Aorta (tissue), 5 donors: ENCODE measurements around the gene MAPKAPK2. TPM values are rescaled to one million over a fixed set of nuclear protein-coding genes. Genes with fewer than 3 reads are reported as not detected.

Source experiments
- ATAC-seq: fragments of 200-7000 bp; cut with Tn5 transposase; one replicate; pipeline ENCODE4 v1.9.1; 2022; ENCODE audit warnings: moderate library complexity; ENCODE audit not compliant: low FRiP score
- DNase-seq, 2 donors: peaks; one replicate each; pipeline ENCODE4 v3.0.0-alpha.2; 2020
- H3K27ac ChIP-seq, 2 donors: one replicate each; pipeline ENCODE4 v1.5.1; 2013; ENCODE audit warnings: low read length in 2 of 2, mild to moderate bottlenecking in 2 of 2, moderate library complexity in 2 of 2, control low read depth in 1 of 2, inconsistent platforms in 1 of 2, low read depth in 1 of 2
- H3K27me3 ChIP-seq, 2 donors: one replicate each; pipeline ENCODE4 v1.6.1; 2013; ENCODE audit warnings: control low read depth in 1 of 2, low read length in 1 of 2, mild to moderate bottlenecking in 1 of 2, moderate library complexity in 1 of 2; ENCODE audit not compliant: insufficient read depth in 2 of 2, control insufficient read depth in 1 of 2
- H3K36me3 ChIP-seq, 2 donors: one replicate each; pipeline ENCODE4 v1.6.1; 2013; ENCODE audit warnings: control low read depth in 1 of 2, low read length in 1 of 2, mild to moderate bottlenecking in 1 of 2; ENCODE audit not compliant: insufficient read depth in 2 of 2, control insufficient read depth in 1 of 2
- H3K4me1 ChIP-seq, 2 donors: one replicate each; pipeline ENCODE4 v1.6.1; 2013; ENCODE audit warnings: low read length in 2 of 2, control low read depth in 1 of 2, mild to moderate bottlenecking in 1 of 2, moderate library complexity in 1 of 2; ENCODE audit not compliant: insufficient read depth in 2 of 2, control insufficient read depth in 1 of 2
- H3K4me3 ChIP-seq, 2 donors: one replicate each; pipeline ENCODE4 v1.5.1; 2013; ENCODE audit warnings: low read length in 2 of 2, control low read depth in 1 of 2, mild to moderate bottlenecking in 1 of 2
- H3K9me3 ChIP-seq: one replicate; pipeline ENCODE4 v1.6.1; 2013; ENCODE audit warnings: mild to moderate bottlenecking, low read length; ENCODE audit not compliant: control insufficient read depth
- WGBS, 2 donors: extraction: QIAGEN DNeasy Blood & Tissue Kit; methylation state at CpG; one replicate each; pipeline ENCODE4 v1.1.7; 2013; 5-methylcytosine and 5-hydroxymethylcytosine counted together
- intact Hi-C, 2 donors: fragments of 100-400 bp; cut with DNase I; formaldehyde crosslinking; loops; one replicate each; pipeline versions ENCODE4 v1.14.2 to v1.15.0; 2022
- polyA plus RNA-seq, 2 donors: library from polyadenylated mRNA; stranded (reverse); fragments of 200-250 nt; gene quantifications; one replicate each; pipeline ENCODE4 v1.2.3, GENCODE V29; 2013
- total RNA-seq, 2 donors: library from RNA; stranded (reverse); fragmentation: NEBNext Ultra II Directional; extraction: Animal tissue kit (Norgen Biotek cat#: 25700); gene quantifications; one replicate each; pipeline ENCODE4 v1.2.1, GENCODE V29; 2021
- donor health status: healthy with polysubstance abuse.
- donor health status: Bipolar disorder and iron deficiency.
- donor health status: DM: no; HTN: no; CAD: no.
- donor health status: DM: no; HTN: no; CAD: no.
- donor health status: DM: yes; HTN: yes; CAD: no.

MAPKAPK2 gene
- total and polyA plus RNA-seq, 4 donors, result 40.2 to 117 (median 67.7) TPM

- Histone ChIP-seq H3K4me3 (peak overlapping the region; percentile 99 to 100), H3K9me3 (no peaks in the 10 kb centered on the region), H3K27ac (peak overlapping the region; percentile 100), H3K36me3 (no peaks in the 10 kb centered on the region), H3K27me3 (no peaks in the 10 kb centered on the region), H3K4me1 (peaks cover 8 to 16% of the 10 kb centered on the region in 2 donors)
- ATAC-seq (peak; percentile 69), DNase-seq (peak; percentile 57 to 83)
- 1% methylated on average over 31 to 48 of the region's 48 CpGs for WGBS, 2 donors
- intact Hi-C loops, result loop anchor here in 1 of 2 donors (5.0 to 10.0 kb wide), 2 partner anchors 37 to 191 kb away; no protein-coding TSS in a partner anchor
Measured at GRCh38 chr1:206685334-206685768, 646 bp downstream of the MAPKAPK2 start.

- Histone ChIP-seq H3K4me1 (peaks cover 11 to 19% of the 10 kb centered on the region in 2 donors), H3K27me3 (no peaks in the 10 kb centered on the region), H3K9me3 (no peaks in the 10 kb centered on the region), H3K36me3 (no peaks in the 10 kb centered on the region), H3K27ac (peak overlapping the region; percentile 100), H3K4me3 (peak overlapping the region; percentile 99 to 100)
- peak; percentile 76 to 89 for DNase-seq
- ATAC-seq, result peak; percentile 82
- WGBS, 2 donors, result 0% methylated on average over 48 of the region's 48 CpGs
- intact Hi-C loops, result loop anchor here in 1 of 2 donors (5.0 to 10.0 kb wide), 2 partner anchors 36 to 191 kb away; no protein-coding TSS in a partner anchor
Measured at GRCh38 chr1:206685769-206686477, 1.2 kb downstream of the MAPKAPK2 start.

GRCh38 chr1:206686478-206687249 is 2.0 kb downstream of the MAPKAPK2 start:
- Histone ChIP-seq H3K4me1 (peaks cover 13 to 21% of the 10 kb centered on the region in 2 donors), H3K27ac (peak overlapping the region; percentile 100), H3K27me3 (no peaks in the 10 kb centered on the region), H3K4me3 (peak overlapping the region; percentile 99 to 100), H3K9me3 (no peaks in the 10 kb centered on the region), H3K36me3 (no peaks in the 10 kb centered on the region)
- DNase-seq, result no peak
- intact Hi-C loops, result loop anchor here in 1 of 2 donors (5.0 to 10.0 kb wide), 2 partner anchors 36 to 192 kb away; no protein-coding TSS in a partner anchor
- ATAC-seq, result no peak
- WGBS, 2 donors, result 3 to 4% methylated on average over 8 of the region's 8 CpGs

GRCh38 chr1:206687251-206687914 is 2.7 kb downstream of the MAPKAPK2 start:
- no peaks in the 10 kb centered on the region for H3K9me3 ChIP-seq
- no peak overlapping the region for H3K4me3 ChIP-seq
- no peaks in the 10 kb centered on the region for H3K27me3 ChIP-seq
- ATAC-seq (no peak), DNase-seq (no peak)
- intact Hi-C loops, result loop anchor here in 1 of 2 donors (5.0 to 10.0 kb wide), 2 partner anchors 35 to 193 kb away; no protein-coding TSS in a partner anchor
- no peak overlapping the region for H3K27ac ChIP-seq
- H3K36me3 ChIP-seq, result no peaks in the 10 kb centered on the region
- peaks cover 13 to 25% of the 10 kb centered on the region in 2 donors for H3K4me1 ChIP-seq
- 21 to 23% methylated on average over 7 of the region's 7 CpGs for WGBS, 2 donors

GRCh38 chr1:206687915-206688442 is 3.3 kb downstream of the MAPKAPK2 start:
- Histone ChIP-seq H3K4me3 (no peak overlapping the region), H3K9me3 (no peaks in the 10 kb centered on the region), H3K27ac (peak overlapping the region in 1 of 2 donors; percentile 50), H3K4me1 (peaks cover 13 to 26% of the 10 kb centered on the region in 2 donors), H3K27me3 (no peaks in the 10 kb centered on the region), H3K36me3 (no peaks in the 10 kb centered on the region)
- WGBS, 2 donors, result 35 to 40% methylated on average over 2 of the region's 2 CpGs
- DNase-seq, result no peak
- intact Hi-C loops, result loop anchor here in 1 of 2 donors (5.0 to 10.0 kb wide), 2 partner anchors 34 to 193 kb away; no protein-coding TSS in a partner anchor
- no peak for ATAC-seq

- intact Hi-C loops, result no loop called here
Measured at GRCh38 chr1:206690516-206690915, 5.8 kb downstream of the MAPKAPK2 start.

GRCh38 chr1:206691604-206692003 is 6.9 kb downstream of the MAPKAPK2 start:
- ATAC-seq (no peak), DNase-seq (no peak)
- Histone ChIP-seq H3K4me3 (no peak overlapping the region), H3K36me3 (no peaks in the 10 kb centered on the region), H3K27me3 (no peaks in the 10 kb centered on the region), H3K9me3 (no peaks in the 10 kb centered on the region), H3K27ac (no peak overlapping the region), H3K4me1 (peaks cover 18 to 29% of the 10 kb centered on the region in 2 donors)
- WGBS, 2 donors, result 66 to 70% methylated on average over 8 of the region's 8 CpGs
- intact Hi-C loops, result no loop called here

More at GRCh38 chr1:206690516-206690915, 5.8 kb downstream of the MAPKAPK2 start:
- Histone ChIP-seq H3K4me3 (no peak overlapping the region), H3K36me3 (no peaks in the 10 kb centered on the region), H3K9me3 (no peaks in the 10 kb centered on the region), H3K27me3 (no peaks in the 10 kb centered on the region), H3K27ac (no peak overlapping the region), H3K4me1 (peaks cover 18 to 29% of the 10 kb centered on the region in 2 donors)
- DNase-seq (peak in 1 of 2 donors; percentile 66), ATAC-seq (no peak)
- WGBS, 2 donors, result 26 to 29% methylated on average over 2 of the region's 2 CpGs

- DNase-seq (peak; percentile 91 to 95), ATAC-seq (peak; percentile 86)
- intact Hi-C loops, result no loop called here
- H3K27me3 ChIP-seq, result no peaks in the 10 kb centered on the region
- WGBS, 2 donors, result 19 to 23% methylated on average over 10 of the region's 10 CpGs
- H3K4me1 ChIP-seq, result peaks cover 16 to 20% of the 10 kb centered on the region in 2 donors
- H3K36me3 ChIP-seq, result no peaks in the 10 kb centered on the region
- H3K4me3 ChIP-seq, result peak overlapping the region in 1 of 2 donors; percentile 22
- no peaks in the 10 kb centered on the region for H3K9me3 ChIP-seq
- peak overlapping the region; percentile 49 to 98 for H3K27ac ChIP-seq
Measured at GRCh38 chr1:206693029-206693428, 8.3 kb downstream of the MAPKAPK2 start.
